H1 (cell line): ENCODE measurements around the gene RBP7. TPM values are rescaled to one million over a fixed set of nuclear protein-coding genes. Genes with fewer than 3 reads are reported as not detected.

Experiments
- CBX8 ChIP-seq: fragments of 300-800, 300-1000 bp; sonication (generic); IDR thresholded peaks from 2 replicates; pipeline ENCODE4 v1.7.1; 2016; ENCODE audit warnings: low read depth, low read length, borderline replicate concordance
- CEBPB ChIP-seq: IDR thresholded peaks from 2 replicates; pipeline ENCODE4 v1.6.1; 2012; ENCODE audit warnings: low read depth, low read length
- CREB1 ChIP-seq: IDR thresholded peaks from 2 replicates; pipeline ENCODE4 v1.6.1; 2012; ENCODE audit warnings: inconsistent platforms
- GTF2F1 ChIP-seq: IDR thresholded peaks from 2 replicates; pipeline ENCODE4 v1.6.1; 2012; ENCODE audit warnings: low read depth, low read length, improper control_type of control experiment, borderline replicate concordance
- KDM5A ChIP-seq: fragments of 200-600 bp; IDR thresholded peaks from 2 replicates; pipeline ENCODE4 v1.7.1; 2012; ENCODE audit warnings: mild to moderate bottlenecking, low read length, inconsistent platforms, mixed read lengths
- RBBP5 ChIP-seq: IDR thresholded peaks from 2 replicates; pipeline ENCODE4 v1.7.1; 2012; ENCODE audit warnings: low read depth, mild to moderate bottlenecking, inconsistent platforms, low read length, moderate library complexity, borderline replicate concordance
- RFX5 ChIP-seq: IDR thresholded peaks from 2 replicates; pipeline ENCODE4 v1.6.1; 2011; ENCODE audit warnings: low read depth, low read length, improper control_type of control experiment, borderline replicate concordance
- RNF2 ChIP-seq: fragments of 200-900, 300-1000 bp; sonication (generic); IDR thresholded peaks from 2 replicates; pipeline ENCODE4 v1.7.1; 2016; ENCODE audit warnings: borderline replicate concordance, low read depth, mild to moderate bottlenecking, antibody characterized with exemption, low read length; ENCODE audit not compliant: poor library complexity, severe bottlenecking; ENCODE audit errors: missing control alignments
- SUZ12 ChIP-seq: fragments of 200-600 bp; sonication (generic); IDR thresholded peaks from 2 replicates; pipeline ENCODE4 v1.6.1; 2012; ENCODE audit warnings: mild to moderate bottlenecking, inconsistent platforms, low read length, moderate library complexity, mixed read lengths
- microRNA-seq, 2 experiments: library from miRNA; unstranded; fragments of <30 nt; microRNA quantifications; one replicate each; pipeline versions ENCODE4 to v1.2.0, GENCODE V29; 2016 to 2020; ENCODE audit warnings: borderline microRNAs expressed in 2 of 2, borderline number of aligned reads in 2 of 2, borderline replicate concordance in 1 of 2
- polyA plus RNA-seq, 7 experiments: library from polyadenylated mRNA; depleted of rRNA in 3 of 7; stranded (reverse) in 5 of 7; unstranded in 2 of 7; fragments of >200 nt in 5 of 7; fragments of 200-250 nt in 2 of 7; gene quantifications; 1 replicate in 5 of 7; 2 replicates in 1 of 7; 4 replicates in 1 of 7; pipeline versions ENCODE4 v1.2.1 to v1.2.3, GENCODE V29; 2011 to 2013; ENCODE audit warnings: missing spikeins in 2 of 7, mixed read lengths in 2 of 7
- small RNA-seq: library from polyadenylated mRNA; stranded (forward); fragments of <200 nt; extraction: miRNeasy Mini kit (QIAGEN cat#:217004); gene quantifications from one replicate; pipeline ENCODE3, GENCODE V24; 2013; ENCODE audit not compliant: insufficient read depth
- total RNA-seq: library from RNA; stranded (reverse); fragmentation: NEBNext Ultra II Directional; extraction: Animal tissue kit (Norgen Biotek cat#: 25700); gene quantifications from 2 replicates; pipeline ENCODE4 v1.2.1, GENCODE V29; 2021

RBP7 gene
- total and polyA plus RNA-seq, 2 of the 8 experiments (the other 6 are each of a cell fraction or from before 2014, with no cell fraction given), result 5.7 to 7.2 TPM

DNA sequence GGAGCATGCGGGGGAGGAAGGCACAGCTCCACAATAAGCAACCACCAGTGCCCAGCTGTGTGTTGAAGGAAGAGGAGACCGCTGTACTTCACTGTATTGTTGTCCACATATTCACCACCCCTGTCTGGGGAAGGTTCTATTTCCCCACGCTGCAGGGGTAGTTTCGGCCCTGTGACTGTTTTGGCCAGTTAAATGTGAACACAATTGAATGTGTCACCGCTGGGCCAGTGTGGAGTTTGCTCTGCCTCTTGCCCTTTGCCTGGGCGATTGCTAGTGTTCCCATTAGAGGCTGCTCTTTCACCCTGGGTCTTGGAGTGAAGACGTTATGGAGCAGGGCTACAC, 68.3 kb downstream of the RBP7 start (continued):
- TF ChIP-seq RNF2 (no peak), CREB1 (no peak), RFX5 (no peak), CBX8 (no peak), CEBPB (no peak), GTF2F1 (no peak), KDM5A (no peak), SUZ12 (no peak), RBBP5 (no peak)
- TF ChIP-seq, all 59 proteins: peak for 0

Small RNAs within 50 kb of the gene (microRNA-seq; reads per million reads assigned to microRNA genes)
- 0 reads per million in 2 experiments for gene MIR5697

Small RNAs within 50 kb of the gene (small RNA-seq; reads per million reads assigned to genes)
- 1.2 reads per million for gene MIR5697

Other genes with a start within 250 kb of the RBP7 start
- gene CLSTN1, start 173.3 kb upstream of the RBP7 start, total RNA-seq, result 97.4 and 99.0 TPM in 2 replicates
- 34.2 and 55.4 TPM in 2 replicates for gene CLSTN1, start 173.3 kb upstream of the RBP7 start, polyA plus RNA-seq (2011; rRNA removed)
- gene CTNNBIP1, start 87.0 kb upstream of the RBP7 start, total RNA-seq, result 46.6 and 49.5 TPM in 2 replicates
- 40.9 and 48.8 TPM in 2 replicates for gene CTNNBIP1, start 87.0 kb upstream of the RBP7 start, polyA plus RNA-seq (2011; rRNA removed)
- 20.0 and 20.3 TPM in 2 replicates for gene LZIC, start 53.8 kb upstream of the RBP7 start, total RNA-seq
- 2.2 and 4.8 TPM in 2 replicates for gene LZIC, start 53.8 kb upstream of the RBP7 start, polyA plus RNA-seq (2011; rRNA removed)
- 2.0 and 2.5 TPM in 2 replicates for gene NMNAT1, start 53.8 kb upstream of the RBP7 start, total RNA-seq
- 1.8 and 2.0 TPM in 2 replicates for gene NMNAT1, start 53.8 kb upstream of the RBP7 start, polyA plus RNA-seq (2011; rRNA removed)
- gene UBE4B, start 35.7 kb downstream of the RBP7 start, total RNA-seq, result 90.1 and 91.0 TPM in 2 replicates
- 24.5 and 34.0 TPM in 2 replicates for gene UBE4B, start 35.7 kb downstream of the RBP7 start, polyA plus RNA-seq (2011; rRNA removed)
- 73.9 and 74.2 TPM in 2 replicates for gene KIF1B, start 213.3 kb downstream of the RBP7 start, total RNA-seq
- gene KIF1B, start 213.3 kb downstream of the RBP7 start, polyA plus RNA-seq (2011; rRNA removed), result 39.1 and 41.4 TPM in 2 replicates